Spleen (tissue), 11 donors: ENCODE results near the gene KDM4B. TPM values are rescaled to one million over a fixed set of nuclear protein-coding genes. Genes with fewer than 3 reads are reported as not detected.

Experiments
- DNase-seq: peaks from one replicate; pipeline ENCODE4 v3.0.0-alpha.2; 2020
- H3K27ac ChIP-seq, 8 donors: fragments of 200-600 bp; sonication (generic) in 7 of 8; 1 replicate in 4 of 8; 2 replicates in 4 of 8; pipeline versions ENCODE4 v1.5.0 to v1.8.0; 2016 to 2021; ENCODE audit warnings: inconsistent platforms in 4 of 8, mild to moderate bottlenecking in 4 of 8, moderate library complexity in 1 of 8
- H3K27me3 ChIP-seq, 7 donors: fragments of 200-600 bp; sonication (generic) in 6 of 7; replicated peaks in 1 of 7; 1 replicate in 4 of 7; 2 replicates in 3 of 7; pipeline versions ENCODE4 v1.5.0 to v1.8.0; 2016 to 2021; ENCODE audit warnings: inconsistent platforms in 3 of 7, mild to moderate bottlenecking in 1 of 7
- H3K36me3 ChIP-seq, 6 donors: fragments of 200-600 bp; sonication (generic) in 5 of 6; 1 replicate in 4 of 6; 2 replicates in 2 of 6; pipeline versions ENCODE4 v1.5.0 to v1.8.0; 2016 to 2021; ENCODE audit warnings: inconsistent platforms in 2 of 6
- H3K4me1 ChIP-seq, 6 donors: fragments of 200-600 bp; sonication (generic) in 5 of 6; 1 replicate in 3 of 6; 2 replicates in 3 of 6; pipeline versions ENCODE4 v1.5.0 to v1.8.0; 2016 to 2021; ENCODE audit warnings: inconsistent platforms in 3 of 6
- H3K4me3 ChIP-seq, 8 donors: fragments of 200-600 bp; sonication (generic) in 7 of 8; 1 replicate in 4 of 8; 2 replicates in 4 of 8; pipeline versions ENCODE4 v1.5.0 to v1.8.0; 2016 to 2021; ENCODE audit warnings: inconsistent platforms in 4 of 8, mild to moderate bottlenecking in 4 of 8, moderate library complexity in 2 of 8
- H3K9me3 ChIP-seq, 8 donors: fragments of 200-600 bp; sonication (generic) in 7 of 8; 1 replicate in 4 of 8; 2 replicates in 4 of 8; pipeline versions ENCODE4 v1.5.0 to v1.8.0; 2016 to 2021; ENCODE audit warnings: inconsistent platforms in 4 of 8
- CTCF ChIP-seq, 11 experiments: fragments of 200-600 bp in 7 of 11; fragments of 450-650 bp in 4 of 11; sonication (generic) in 4 of 11; IDR thresholded peaks in 8 of 11; conservative IDR thresholded peaks in 3 of 11; 1 replicate in 7 of 11; 2 replicates in 4 of 11; pipeline versions ENCODE4 v1.4.0 to v1.8.0; 2016 to 2021; ENCODE audit warnings: antibody characterized with exemption in 11 of 11, inconsistent platforms in 4 of 11, mild to moderate bottlenecking in 1 of 11
- POLR2A ChIP-seq, 3 donors: fragments of 450-650 bp; IDR thresholded peaks; one replicate each; pipeline ENCODE4 v1.5.1; 2017; ENCODE audit warnings: antibody characterized with exemption in 3 of 3, mild to moderate bottlenecking in 1 of 3
- POLR2AphosphoS5 ChIP-seq, 3 donors: sonication (generic); formaldehyde crosslinking; IDR thresholded peaks; one replicate each; pipeline ENCODE4 v1.5.1; 2017; ENCODE audit warnings: antibody characterized with exemption in 3 of 3
- WGBS, 5 donors: extraction: QIAGEN DNeasy Blood & Tissue Kit in 3 of 5; methylation state at CpG; one replicate each; pipeline versions ENCODE4 v1.1.5 to v1.1.7; 2013 to 2018; 5-methylcytosine and 5-hydroxymethylcytosine counted together
- intact Hi-C: fragments of 100-400 bp; cut with DNase I; formaldehyde crosslinking; loops from one replicate; pipeline ENCODE4 v1.15.0; 2023; ENCODE audit warnings: low total_unique reads
- polyA plus RNA-seq, 3 donors: library from polyadenylated mRNA; stranded (reverse); fragments of 200-250 nt; gene quantifications; one replicate each; pipeline ENCODE4 v1.2.1, GENCODE V29; 2013
- total RNA-seq, 7 donors: library from RNA; depleted of rRNA in 3 of 7; stranded (reverse); fragments of >200 nt in 3 of 7; fragmentation: NEBNext Ultra II Directional in 4 of 7; extraction: Animal tissue kit (Norgen Biotek cat#: 25700) in 4 of 7; gene quantifications; one replicate each; pipeline versions ENCODE4 v1.1.0 to v1.2.1, GENCODE V29; 2016 to 2021
- donor health status: healthy with polysubstance abuse.
- donor health status: DM: no; HTN: no; CAD: no; lungs with moderate emphysema.
- donor health status: DM: no; HTN: no; CAD: no.
- donor health status: Bipolar disorder and iron deficiency.
- donor health status: healthy.
- donor health status: DM: no; HTN: no; CAD: no.
- donor health status: DM: yes; HTN: yes; CAD: no.

Gene KDM4B
- total and polyA plus RNA-seq, 10 donors = 18.3 to 80.5 (median 52.4) TPM

DNA sequence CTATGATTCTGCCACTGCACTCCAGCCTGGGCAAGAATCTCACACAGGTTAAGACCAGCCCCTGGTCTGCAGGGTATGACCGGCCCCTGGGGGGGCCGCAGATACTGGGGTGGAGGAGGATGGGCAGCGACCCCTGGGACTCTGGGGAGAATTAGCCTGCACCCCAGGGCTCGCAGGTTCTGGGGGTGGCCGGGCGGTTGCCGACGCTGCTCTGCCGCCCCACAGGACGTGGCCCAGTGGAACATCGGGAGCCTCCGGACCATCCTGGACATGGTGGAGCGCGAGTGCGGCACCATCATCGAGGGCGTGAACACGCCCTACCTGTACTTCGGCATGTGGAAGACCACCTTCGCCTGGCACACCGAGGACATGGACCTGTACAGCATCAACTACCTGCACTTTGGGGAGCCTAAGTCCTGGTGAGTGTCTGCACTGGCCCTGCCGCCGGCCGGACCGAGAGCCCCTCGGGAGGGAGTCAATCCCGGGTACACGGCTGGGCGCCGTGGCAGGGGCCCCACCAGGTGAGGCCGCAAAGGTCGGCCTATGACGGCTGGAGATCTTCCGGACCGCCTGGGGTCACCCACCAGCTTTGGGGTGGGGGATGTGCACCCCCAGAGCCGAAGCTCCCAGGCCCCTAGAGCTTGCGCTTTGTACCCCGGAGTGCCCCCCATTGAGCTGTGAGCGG, 78.5 kb downstream of the KDM4B start:
- H3K27me3 ChIP-seq = no peaks in the 10 kb centered on the region
- H3K4me3 ChIP-seq = no peak overlapping the region
- H3K36me3 ChIP-seq = peaks cover 0 to 89% (median 16%) of the 10 kb centered on the region in 6 donors
- H3K4me1 ChIP-seq = peaks cover 6 to 60% (median 40%) of the 10 kb centered on the region in 6 donors
- H3K9me3 ChIP-seq = no peaks in the 10 kb centered on the region
- peak; percentile 70 for DNase-seq
- intact Hi-C loops = loop anchor here (5.0 kb wide), 1 partner anchor 530 kb away; no protein-coding TSS in a partner anchor
- H3K27ac ChIP-seq = no peak overlapping the region
- no peak for TF ChIP-seq POLR2AphosphoS5 (IDR thresholded peaks at IDR 0.05)
- no peak for TF ChIP-seq POLR2A (IDR thresholded peaks at IDR 0.05)
- WGBS, 5 donors = 94 to 98% (median 97%) methylated on average over 7 to 39 of the region's 39 CpGs

GRCh38 chr19:5048091-5048726, 79.3 kb downstream of the KDM4B start:
- intact Hi-C loops = loop anchor here (5.0 kb wide), 1 partner anchor 529 kb away; no protein-coding TSS in a partner anchor
- H3K36me3 ChIP-seq = peaks cover 0 to 88% (median 14%) of the 10 kb centered on the region in 6 donors

GRCh38 chr19:5048727-5049553, 80.0 kb downstream of the KDM4B start:
- no peak for TF ChIP-seq CTCF (IDR thresholded peaks at IDR 0.05 in 8 of 11, conservative IDR thresholded peaks at IDR 0.05 in 3 of 11)
- TF ChIP-seq POLR2AphosphoS5 (IDR thresholded peaks at IDR 0.05) = peak in 2 of 3 donors; percentile 9 to 48
- TF ChIP-seq POLR2A (IDR thresholded peaks at IDR 0.05) = no peak
- Histone ChIP-seq H3K4me3 (no peak overlapping the region), H3K4me1 (peaks cover 6 to 71% (median 51%) of the 10 kb centered on the region in 6 donors), H3K9me3 (no peaks in the 10 kb centered on the region), H3K36me3 (peaks cover 0 to 93% (median 14%) of the 10 kb centered on the region in 6 donors), H3K27ac (peak overlapping the region in 6 of 8 donors; percentile 17 to 63 (median 39)), H3K27me3 (no peaks in the 10 kb centered on the region)
- DNase-seq = no peak
- WGBS, 5 donors = 48 to 82% (median 74%) methylated on average over 21 to 36 of the region's 36 CpGs
- intact Hi-C loops = loop anchor here (5.0 kb wide), 1 partner anchor 528 kb away; no protein-coding TSS in a partner anchor

More at GRCh38 chr19:5048091-5048726, 79.3 kb downstream of the KDM4B start:
- no peaks in the 10 kb centered on the region for H3K27me3 ChIP-seq
- DNase-seq = peak; percentile 90
- TF ChIP-seq POLR2A (IDR thresholded peaks at IDR 0.05) (no peak), CTCF (IDR thresholded peaks at IDR 0.05 in 8 of 11, conservative IDR thresholded peaks at IDR 0.05 in 3 of 11) (peak; percentile 96 to 100 (median 98)), POLR2AphosphoS5 (IDR thresholded peaks at IDR 0.05) (peak; percentile 56 to 81 (median 71))
- H3K9me3 ChIP-seq = no peaks in the 10 kb centered on the region
- peaks cover 6 to 64% (median 45%) of the 10 kb centered on the region in 6 donors for H3K4me1 ChIP-seq
- WGBS, 5 donors = 22 to 46% (median 36%) methylated on average over 16 to 44 of the region's 44 CpGs
- no peak overlapping the region for H3K4me3 ChIP-seq
- peak overlapping the region in 4 of 8 donors; percentile 27 to 63 (median 42) for H3K27ac ChIP-seq

GRCh38 chr19:5049561-5049960, 80.6 kb downstream of the KDM4B start:
- H3K36me3 ChIP-seq = peaks cover 0 to 98% (median 15%) of the 10 kb centered on the region in 6 donors
- TF ChIP-seq POLR2A (IDR thresholded peaks at IDR 0.05) (no peak), CTCF (IDR thresholded peaks at IDR 0.05 in 8 of 11, conservative IDR thresholded peaks at IDR 0.05 in 3 of 11) (no peak), POLR2AphosphoS5 (IDR thresholded peaks at IDR 0.05) (no peak)
- no peaks in the 10 kb centered on the region for H3K27me3 ChIP-seq
- peaks cover 6 to 73% (median 52%) of the 10 kb centered on the region in 6 donors for H3K4me1 ChIP-seq
- H3K4me3 ChIP-seq = no peak overlapping the region
- intact Hi-C loops = loop anchor here (5.0 kb wide), 1 partner anchor 528 kb away; no protein-coding TSS in a partner anchor
- 50 to 85% (median 70%) methylated on average over 2 to 9 of the region's 9 CpGs for WGBS, 5 donors
- H3K9me3 ChIP-seq = no peaks in the 10 kb centered on the region
- DNase-seq = no peak
- peak overlapping the region in 3 of 8 donors; percentile 18 to 63 (median 53) for H3K27ac ChIP-seq
